ENCODE results near the gene SPEG.
"Not testable (repeated sequence)": the region's sequence is repeated elsewhere in the genome, so short reads cannot be mapped to it uniquely, and the experiment has no call there.

The SPEG gene

GRCh38 chr2:219434718-219435525, at the start of gene SPEG:
TSS of gene SPEG (plus strand) at chr2:219434843. CDS start at chr2:219434978, 135 bp downstream.
- DNase-seq, result no peak

DNA sequence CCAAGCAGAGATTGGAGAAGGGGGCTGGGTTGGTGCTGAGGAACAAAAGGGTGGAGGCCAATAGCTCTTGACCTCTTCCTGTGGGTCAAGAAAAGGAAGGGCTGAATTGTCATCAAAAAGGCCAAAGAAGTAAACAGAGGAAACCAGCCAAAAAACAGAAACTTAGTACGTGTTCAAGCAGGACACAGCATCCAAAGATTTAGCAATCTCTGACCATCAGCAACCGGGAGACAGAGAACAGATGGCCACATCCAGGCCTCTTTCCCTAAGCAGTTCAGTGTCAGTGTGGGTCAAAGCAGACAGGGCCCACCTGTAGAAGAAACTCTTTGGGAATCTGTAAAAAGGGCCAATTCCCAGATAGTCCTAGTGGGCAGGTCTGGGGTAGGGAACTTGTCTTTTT, 49.8 kb upstream of the SPEG start:
- DNase-seq, result no peak

GRCh38 chr2:219385958-219386520, 48.6 kb upstream of the SPEG start:
- no peak for DNase-seq

DNA sequence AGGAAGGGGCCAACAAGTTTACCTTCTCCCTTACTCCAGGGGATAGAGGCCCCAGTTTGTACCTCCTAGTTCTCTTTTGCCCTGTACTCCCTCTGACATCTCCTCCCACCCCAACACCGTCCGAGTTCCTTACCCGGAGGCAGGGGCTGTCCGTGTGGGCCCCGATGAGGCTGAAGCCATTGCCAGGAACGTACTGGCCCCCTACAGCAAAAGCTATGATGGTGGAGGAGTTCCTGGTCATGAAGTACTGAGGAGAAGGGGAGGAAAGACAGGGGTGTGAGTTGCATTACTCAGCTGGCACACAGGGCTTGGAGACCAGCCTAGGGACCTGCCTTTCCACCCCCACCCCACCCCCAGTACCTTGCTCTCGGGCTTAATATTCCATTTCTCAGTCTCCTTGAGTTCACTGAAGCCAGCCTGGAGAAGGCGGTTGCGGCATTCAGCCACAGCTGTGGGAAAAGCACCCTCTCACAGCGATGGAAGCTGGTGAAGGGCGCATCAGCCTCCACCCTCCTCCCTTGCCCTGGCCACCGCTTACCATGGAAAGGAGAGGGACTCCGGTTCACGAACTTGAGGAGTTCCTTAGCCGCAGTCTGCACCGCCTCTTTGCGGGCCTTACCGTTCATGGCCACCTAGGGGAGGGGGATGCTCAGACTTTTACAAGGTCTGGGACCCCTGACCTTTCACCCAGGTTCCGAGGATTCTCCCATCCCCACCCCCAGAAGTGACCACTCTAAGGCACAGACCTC, 47.9 kb upstream of the SPEG start:
- no peak for DNase-seq

DNA sequence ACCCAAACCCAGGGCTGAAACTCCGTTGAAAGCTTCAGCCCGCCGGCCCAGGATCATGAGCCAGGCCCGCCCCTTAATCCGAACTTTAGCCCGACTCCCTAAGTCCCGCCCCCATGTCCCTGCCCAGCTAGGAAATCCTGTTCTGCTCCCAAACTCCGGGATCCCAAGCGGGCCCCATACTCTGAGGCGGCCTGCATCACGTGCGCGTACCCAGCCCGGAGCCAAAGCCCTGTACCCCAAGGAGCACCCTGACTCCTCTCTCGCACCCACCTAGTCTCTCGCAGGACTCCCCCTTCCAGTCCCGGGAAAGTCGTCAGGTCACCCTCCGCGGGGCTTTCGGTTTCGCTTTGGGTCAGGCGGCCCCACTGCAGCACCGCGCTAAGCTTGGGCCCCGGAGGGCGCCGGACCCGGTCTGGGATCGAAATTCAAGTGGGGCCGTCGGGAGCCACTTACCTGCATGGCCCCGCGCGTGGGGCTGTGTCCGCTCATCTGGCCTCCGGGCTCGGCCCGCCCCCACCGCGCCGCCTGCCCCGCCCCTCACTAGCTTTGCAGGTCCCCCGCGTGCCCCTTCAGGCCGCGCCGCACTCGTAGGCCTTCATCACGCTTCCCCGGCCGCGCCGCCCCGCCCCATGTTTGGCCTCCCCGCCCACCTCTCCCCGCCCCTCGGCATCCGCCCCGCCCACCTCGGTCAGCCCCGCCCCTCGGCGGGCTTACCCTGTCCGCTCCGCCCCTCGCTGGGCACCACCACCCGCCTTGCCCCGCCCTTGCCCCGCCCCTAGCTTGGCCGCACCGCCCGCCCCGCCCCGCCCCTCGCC, 47.1 kb upstream of the SPEG start, which contains the start of gene DNPEP:
Gene DNPEP (minus strand): TSS at position 607 of the 815 bp plus-strand sequence. CDS start 118 bp downstream, at position 489.
- DNase-seq, result peak; percentile 84

GRCh38 chr2:219388121-219388906, 46.3 kb upstream of the SPEG start:
- peak; percentile 84 for DNase-seq

- DNase-seq, result no peak
These were observed 45.8 kb upstream of the SPEG start for GRCh38 chr2:219388907-219389156.

DNA sequence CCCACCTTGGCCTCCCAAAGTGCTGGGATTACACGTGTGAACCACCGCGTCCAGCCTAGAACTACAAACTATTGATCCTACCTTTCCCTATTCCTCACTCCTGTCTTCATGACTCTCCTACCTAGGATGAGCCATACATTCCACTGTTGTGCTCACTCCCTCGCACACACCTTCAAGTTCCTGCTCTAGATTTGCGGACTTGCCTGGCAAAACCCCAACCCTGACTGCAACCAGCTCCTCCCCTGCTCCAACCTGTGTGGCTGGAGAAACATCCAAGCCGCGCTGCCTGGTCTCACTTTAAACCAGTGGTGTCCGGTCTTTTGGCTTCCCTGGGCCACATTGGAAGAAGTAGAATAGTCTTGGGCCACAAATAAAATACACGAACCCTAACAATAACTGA, 41.9 kb upstream of the SPEG start:
- no peak for DNase-seq

DNA sequence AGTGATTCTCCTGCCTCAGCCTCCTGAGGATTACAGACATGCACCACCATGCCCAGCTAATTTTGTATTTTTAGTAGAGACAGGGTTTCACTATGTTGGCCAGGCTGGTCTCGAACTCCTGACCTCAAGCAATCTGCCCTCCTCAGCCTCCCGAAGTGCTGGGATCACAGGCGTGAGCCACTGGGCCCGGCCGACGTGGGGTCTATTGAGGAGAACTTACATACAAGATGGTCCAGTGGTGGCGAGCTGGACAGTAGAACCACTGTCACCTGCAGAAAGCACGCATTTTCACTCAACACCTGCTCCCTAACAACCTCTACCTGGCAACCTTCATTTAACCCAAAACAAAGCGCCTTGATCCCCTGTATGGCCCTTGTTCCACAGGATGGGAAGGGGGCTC, 39.6 kb upstream of the SPEG start:
- DNase-seq, result not testable (repeated sequence)

GRCh38 chr2:219395609-219396008, 39.0 kb upstream of the SPEG start:
- no peak for DNase-seq

DNA sequence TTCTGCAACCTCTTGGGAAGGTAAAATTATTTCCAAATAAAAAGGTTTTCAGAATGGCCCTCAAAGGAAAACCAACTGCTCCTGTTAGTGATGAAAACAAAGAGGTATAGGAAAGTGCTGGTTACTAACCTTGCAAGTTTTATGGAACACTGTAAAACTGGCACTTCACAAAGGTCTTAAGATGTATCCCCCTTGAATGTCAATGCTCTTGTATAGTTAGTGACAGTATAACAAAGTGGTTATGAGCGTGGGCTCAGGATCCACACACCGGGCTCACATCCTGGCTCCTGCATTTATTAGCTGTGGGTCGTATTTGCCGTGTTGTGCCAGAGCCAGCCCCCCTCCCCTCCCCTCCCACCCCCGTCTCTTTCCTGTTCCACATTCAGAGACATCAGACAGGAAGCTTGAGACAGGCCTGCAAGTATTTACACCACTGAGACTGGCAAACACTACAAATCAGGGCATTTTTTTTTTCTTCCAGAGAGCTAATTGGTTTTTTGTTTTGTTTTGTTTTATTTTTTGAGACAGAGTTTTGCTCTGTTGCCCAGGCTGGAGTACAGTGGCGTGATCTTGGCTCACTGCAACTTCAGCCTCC, 37.7 kb upstream of the SPEG start:
- no peak for DNase-seq

- DNase-seq, result no peak
These were observed 35.8 kb upstream of the SPEG start for GRCh38 chr2:219398721-219399363.

GRCh38 chr2:219399716-219400478, 34.7 kb upstream of the SPEG start:
- DNase-seq, result no peak

- no peak for DNase-seq
These were observed 34.1 kb upstream of the SPEG start for GRCh38 chr2:219400562-219400961.

- DNase-seq, result no peak
These were observed 33.0 kb upstream of the SPEG start for GRCh38 chr2:219401606-219402005.

- peak; percentile 87 for DNase-seq
These were observed 31.8 kb upstream of the SPEG start for GRCh38 chr2:219402665-219403515.

GRCh38 chr2:219403861-219404260, 30.8 kb upstream of the SPEG start:
- DNase-seq, result no peak

DNA sequence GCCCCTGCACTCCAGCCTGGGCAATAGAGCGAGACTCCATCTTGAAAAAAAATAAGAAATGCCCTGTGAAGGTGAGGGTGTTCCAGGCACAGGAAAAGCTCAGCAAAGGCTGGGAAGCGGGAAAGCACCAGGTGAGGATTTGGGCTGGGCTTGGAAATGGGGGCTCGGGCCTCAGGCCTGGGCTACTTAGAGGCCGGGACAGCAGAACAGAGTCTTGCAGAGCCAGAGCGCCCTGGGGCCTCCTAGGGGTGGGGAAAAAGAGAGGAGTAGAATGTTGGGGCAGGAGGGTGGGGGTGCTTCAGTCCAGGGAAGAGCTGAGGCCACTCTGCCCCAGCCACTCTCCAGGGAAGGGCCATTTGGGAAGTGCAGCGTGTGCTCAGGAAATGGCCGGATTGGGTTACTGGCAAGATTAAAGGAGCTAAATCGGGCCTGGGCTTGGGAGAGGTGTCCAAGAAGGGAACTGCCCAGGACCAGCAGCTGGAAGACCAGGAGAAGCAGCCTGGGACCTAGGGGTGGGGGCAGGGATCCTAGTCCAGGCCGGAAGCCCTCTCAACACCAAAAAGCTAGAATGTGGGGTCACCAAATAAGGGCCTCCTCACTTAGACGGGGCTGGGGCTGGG, 30.2 kb upstream of the SPEG start:
- no peak for DNase-seq

DNA sequence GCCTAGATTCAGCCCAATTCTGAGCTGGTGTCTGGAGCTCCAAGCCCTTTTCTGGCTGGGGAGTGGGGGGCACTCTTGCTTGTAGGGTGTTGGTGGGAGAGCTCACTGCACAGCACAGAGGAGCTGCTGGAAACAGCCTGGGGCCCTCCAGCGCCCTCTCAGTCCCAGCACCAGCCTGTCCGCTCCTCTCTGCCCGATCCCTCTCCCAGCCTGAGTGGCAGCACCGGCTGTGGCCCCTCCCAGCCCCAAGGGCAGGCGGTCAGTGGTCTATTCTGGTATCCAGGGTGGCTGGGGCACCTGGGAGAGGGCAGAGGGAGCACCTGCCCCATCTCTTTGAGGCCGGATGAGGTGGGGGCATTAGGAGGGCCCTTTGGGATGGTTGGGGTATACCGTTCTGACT, 29.7 kb upstream of the SPEG start:
- DNase-seq, result no peak
